NK-92 treated with Interleukin-12 subunit alpha and Interleukin-12 subunit beta, amount 100 ng/mL, for 24 hours (cell line): Measurements from ENCODE around the gene PHC2.
A peak's percentile ranks its signal among the peaks of the same experiment; 100 is the strongest.

Experiments
- DNase-seq: peaks from one replicate; lab custom pipeline; 2025; lab: John Stamatoyannopoulos, UW

Gene PHC2

DNA sequence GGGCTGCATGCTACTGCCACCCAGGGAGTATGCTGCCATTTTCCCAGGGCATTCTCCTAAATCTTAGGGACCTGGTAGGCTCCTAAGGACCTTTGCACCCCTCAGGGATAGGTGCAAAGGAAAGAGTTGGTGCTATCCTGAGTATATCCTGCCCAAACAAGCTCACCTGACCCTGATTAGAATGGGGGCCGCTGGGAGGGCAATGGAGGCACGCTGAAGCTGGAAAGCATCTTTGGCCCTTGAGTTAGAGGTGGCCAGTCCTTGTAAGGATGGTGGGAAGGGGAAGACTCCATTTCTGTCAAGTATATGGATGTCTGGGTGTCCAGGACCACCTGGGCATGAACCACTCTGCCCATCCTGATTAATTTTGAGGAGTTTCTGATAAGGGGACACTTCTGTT lies 61.1 kb downstream of the PHC2 start:
- DNase-seq: no peak

DNA sequence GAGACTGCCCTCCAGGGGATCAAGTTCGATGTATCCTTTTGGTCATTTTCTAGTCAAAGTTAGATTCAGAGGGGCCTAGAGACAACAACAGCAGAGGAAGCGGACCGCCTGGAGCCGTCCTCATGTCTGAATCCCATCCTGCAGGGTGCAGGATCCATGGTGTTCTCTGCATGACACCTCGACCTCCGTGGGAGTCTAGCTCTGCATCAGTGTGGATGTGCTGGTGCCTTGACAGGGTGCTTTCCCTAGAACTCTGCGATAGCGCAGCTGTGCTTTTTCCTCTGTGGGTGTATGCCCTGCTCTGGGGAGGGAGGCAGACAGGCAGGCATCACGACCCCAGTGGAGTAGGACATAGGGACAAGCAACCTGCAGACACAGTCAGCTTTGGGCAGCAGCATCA lies 61.8 kb downstream of the PHC2 start:
- no peak for DNase-seq

DNA sequence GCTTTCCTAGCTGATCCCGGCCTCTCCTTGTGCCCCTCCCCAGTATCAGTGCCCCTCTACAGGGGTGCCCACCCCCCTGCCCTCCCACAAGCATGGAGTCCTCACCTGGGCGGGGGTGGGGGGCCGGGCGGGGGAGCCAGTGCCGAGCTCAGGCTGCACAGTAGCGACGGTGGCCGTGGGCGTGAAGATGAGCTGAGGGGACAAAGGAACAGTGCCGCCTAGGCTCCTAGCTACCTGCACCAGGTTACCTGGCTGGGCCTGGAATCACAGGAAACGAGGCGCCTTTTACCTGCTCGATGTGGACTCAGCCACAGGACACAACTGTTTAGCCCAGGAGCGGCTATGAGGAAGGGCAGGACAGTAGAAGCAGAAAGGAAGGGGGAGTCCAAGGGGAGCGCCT lies 62.5 kb downstream of the PHC2 start:
- no peak for DNase-seq

DNA sequence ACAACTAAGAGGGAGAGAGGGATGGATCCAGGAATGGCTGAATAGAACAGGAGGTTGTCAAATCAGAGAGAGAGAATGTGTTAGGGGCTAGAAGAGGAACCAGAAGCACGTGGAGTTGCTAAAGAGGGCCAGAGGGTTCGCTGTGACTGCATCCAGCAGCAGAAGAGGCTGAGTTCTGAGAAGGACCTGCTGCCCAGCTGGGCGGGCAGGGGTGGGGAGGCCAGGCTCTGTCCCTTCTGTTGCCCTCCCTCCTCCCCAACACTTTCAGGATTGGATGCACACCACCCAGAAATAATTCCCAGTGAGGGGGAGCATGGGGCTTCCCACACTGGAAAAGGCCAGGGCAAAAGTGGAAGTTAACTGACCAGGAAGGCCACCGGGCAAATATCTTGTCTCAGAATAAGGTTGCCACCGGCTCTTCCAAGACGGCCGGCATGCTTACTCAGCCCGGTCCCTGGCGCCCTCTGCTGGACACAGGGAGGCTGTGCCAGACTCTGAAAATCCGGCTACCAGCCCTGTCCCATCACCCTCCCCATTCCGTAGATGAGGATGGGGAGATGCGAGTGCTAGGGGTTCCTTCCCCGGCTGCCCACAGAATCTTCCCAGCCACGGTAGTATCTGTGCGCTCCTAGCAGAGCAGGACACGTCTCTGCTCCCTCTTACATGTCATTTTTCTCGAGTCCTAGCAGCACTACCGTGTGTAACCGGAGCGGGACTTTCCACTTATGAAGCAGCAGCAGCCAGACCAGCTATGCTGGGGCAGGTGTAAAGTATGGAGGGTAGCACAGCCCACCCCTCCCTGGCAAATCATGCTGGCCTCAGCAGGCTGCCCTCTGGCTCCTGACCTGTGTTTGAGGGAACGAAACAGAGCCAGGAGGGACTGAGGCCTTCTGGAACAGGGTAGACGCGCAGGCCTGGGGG lies 63.1 kb downstream of the PHC2 start:
- peak; percentile 52 for DNase-seq

DNA sequence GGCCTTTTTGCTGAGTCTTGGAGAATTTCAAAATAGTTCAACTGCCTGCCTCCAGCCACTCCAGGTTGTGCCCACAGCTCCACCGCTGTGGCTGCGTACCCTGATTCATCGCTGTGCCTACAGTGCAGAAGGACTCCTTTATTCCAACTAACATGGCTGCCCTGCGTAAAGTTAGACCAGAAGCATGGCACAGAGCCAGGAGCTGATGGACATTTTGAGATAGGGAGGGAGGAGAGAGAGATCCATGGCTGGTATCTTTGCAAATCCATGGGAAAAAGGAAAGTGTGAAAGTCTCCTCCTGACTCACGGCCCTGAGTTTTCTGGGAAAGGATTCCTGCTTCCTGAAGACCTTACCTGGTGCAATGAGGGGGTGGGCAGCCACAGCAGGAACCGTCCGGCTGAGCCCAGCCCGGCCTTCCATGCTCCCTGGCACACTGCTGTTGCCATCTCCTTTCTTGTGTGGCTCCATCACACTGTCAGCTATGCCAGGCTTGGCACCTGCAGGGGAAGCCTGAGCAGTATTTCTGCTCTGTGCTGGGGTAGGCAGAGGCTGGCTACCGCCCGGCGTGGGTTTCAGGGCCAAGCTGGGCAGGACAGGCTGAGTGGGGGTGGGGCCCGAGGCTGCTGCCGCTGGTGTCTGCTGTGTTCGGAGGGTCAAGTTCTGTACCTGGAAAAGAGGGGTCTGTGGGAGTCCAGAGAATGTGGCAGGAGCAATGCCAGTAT lies 64.0 kb downstream of the PHC2 start:
- DNase-seq: no peak

DNA sequence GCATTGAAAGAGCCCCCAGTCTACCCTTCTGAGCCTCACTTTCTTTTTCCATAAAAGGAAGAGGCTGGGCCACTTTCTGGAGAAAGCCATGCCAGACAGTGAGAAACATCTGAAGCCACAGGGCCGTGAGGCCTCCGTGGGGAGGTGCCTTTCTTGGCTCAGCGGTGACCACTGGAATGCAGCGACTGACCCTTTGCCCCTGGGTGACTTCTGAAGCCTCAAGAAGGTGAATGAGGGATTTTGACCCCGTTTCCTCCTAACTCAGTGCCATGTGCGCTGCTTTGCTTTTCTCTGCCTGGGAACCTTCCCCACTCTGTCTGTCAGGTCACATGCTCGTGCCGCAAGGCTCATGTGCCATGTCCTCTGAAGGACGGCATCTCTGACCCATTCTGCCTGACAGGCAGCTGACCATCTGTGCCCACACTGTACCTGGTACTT lies 65.3 kb downstream of the PHC2 start:
- no peak for DNase-seq

DNA sequence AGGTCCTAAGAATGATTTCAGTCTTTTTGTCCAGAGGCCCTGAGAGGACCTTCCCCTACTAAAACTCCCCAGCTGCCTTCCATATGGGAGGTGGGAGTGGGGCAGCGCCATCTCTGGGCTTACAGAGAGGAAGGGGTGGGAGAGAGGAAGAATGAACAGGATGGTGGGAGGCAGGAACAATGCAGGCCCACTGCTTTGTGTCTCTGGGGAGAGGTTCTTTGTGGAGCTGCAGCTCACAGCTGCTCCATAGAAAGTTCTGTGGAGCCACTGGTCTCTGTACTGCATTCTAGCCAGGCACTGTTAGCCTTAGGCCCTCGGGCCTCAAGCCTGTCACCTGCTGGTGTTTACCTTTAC lies 66.4 kb downstream of the PHC2 start:
- no peak for DNase-seq

DNA sequence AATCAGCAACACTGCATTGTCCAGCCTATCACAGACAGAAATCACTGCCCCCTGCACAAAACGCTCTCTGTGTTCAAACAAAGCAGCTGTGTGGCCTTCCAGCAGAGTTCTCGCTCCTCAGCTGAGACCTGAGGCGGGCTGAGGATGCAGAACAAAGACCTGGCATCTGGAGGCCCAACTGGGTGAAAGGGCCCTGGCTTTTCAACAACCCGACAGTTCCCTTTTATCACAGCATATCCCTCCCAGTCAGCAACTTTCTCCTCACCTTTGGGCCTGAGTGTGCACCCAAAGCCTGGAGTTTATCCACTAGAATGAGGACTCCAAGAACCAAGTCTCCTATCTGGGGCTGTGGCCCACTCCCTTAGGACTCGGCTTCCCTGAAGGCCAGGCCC lies 67.4 kb downstream of the PHC2 start:
- no peak for DNase-seq

DNA sequence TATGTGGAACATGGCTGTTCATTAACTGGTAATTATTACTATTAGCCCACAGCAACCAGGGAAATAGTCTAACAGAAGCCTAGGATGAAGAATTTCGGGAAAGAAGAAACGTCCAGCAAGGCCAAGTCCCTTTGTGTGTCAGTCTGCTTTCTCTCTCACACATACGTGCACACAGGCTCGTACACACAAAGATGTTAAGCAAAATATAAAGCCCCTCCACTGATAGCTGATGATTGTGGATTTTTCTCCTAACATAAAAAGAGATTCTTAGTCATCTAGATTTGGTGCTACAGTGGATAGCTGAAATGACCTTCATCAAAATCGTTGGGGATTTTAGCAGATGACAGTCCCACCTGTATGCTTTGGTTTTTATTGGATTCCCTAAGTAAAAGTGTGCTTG lies 67.9 kb downstream of the PHC2 start:
- no peak for DNase-seq

DNA sequence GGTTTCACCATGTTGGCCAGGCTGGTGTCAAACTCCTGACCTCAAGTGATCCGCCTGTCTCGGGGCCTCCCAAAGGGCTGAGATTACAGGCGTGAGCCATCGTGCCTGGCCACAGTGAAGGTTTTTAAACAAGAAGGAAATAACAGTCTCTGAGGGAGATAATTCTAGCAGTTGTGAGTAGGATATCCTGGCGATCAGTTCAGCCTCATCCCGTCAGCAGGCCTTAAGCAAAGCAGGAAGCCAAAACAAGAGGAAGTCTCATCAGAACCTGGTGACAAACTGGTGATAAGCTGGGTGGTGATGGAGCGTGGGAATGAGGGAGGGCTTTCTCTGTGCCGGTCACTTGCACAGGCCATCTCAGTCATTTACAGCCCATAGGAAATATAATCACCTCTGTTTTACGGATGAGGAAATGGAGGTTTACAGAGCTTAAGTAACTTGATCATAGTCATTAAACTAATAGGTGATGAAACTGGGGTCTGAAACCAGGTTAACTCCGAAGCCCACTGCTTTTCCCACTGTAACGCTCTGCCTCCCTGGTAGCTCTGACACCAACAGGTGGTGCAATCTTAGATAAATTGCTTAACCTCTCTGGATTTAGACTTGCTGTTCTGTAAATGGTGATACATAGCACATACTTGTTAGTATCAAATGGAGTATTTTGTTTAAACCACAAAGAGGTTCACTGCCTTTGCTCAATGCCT lies 69.2 kb downstream of the PHC2 start:
- no peak for DNase-seq

DNA sequence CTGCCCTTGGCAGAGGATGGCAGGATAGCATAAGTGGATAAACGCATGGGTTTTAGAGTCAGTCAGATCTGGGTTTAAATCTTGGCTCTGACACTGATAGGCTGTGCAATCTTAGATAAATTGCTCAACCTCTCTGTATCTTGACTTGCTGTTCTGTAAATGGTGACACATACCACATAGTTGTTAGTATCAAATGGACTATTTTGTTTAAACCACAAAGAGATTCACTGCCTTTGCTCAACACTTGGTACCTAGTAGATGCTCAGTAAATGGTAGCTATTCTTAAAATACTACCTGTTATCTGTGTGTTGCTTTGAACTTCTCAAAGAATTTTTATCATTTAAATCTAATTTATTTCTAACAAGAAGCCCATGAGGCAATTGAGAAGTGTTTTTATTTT lies 70.5 kb downstream of the PHC2 start:
- DNase-seq: no peak

DNA sequence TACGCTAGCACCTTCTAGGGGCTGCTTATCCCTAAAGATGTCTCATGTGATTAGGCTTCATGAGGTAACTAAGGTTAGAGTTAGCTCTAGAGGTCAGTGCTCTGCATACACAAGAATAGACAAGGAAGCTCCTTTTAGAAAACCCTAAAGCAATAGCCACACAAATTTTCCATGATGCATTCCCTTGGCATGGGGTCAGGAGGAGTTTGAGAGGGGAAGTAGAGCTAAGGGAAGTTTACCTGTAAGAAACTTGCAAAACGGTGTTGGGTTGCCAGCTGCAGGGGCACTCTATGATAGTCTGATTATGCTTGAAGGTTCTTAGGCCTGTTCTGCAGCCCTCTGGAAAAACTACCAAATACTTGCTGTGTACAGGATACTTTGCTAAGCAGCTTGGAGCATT lies 71.0 kb downstream of the PHC2 start:
- no peak for DNase-seq

DNA sequence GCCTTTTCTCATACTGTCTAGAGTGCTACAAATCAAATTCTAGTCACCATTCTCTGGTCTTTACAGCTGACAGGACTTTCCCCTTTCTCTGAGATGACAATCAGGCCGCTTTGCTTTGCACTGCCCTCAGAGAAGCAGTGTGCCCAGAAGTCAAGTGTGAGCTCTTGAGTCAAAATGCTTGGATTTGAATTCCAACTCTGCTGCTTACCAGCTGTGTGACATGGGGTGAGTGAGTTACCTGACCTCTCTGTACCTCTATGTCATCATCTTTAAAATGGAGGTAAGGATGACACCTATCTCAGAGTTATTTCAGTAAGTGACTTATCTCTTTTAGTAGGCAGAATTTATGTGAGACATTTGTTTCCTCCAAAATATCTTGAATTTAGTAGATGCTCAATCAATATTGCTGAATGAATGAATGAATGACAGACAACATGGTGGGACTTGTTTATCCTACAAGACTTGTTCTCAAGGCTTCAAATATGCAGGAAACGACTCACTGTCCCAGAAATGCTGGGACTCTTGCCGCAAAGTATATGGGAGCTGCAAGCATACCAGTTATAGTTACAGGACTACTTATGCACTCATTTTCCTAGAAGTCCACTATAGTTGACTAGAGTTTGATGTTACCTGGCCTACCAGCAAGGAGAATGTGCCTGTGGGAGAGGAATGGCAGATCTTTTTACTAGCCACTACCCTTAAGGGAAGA lies 71.9 kb downstream of the PHC2 start:
- DNase-seq: no peak

DNA sequence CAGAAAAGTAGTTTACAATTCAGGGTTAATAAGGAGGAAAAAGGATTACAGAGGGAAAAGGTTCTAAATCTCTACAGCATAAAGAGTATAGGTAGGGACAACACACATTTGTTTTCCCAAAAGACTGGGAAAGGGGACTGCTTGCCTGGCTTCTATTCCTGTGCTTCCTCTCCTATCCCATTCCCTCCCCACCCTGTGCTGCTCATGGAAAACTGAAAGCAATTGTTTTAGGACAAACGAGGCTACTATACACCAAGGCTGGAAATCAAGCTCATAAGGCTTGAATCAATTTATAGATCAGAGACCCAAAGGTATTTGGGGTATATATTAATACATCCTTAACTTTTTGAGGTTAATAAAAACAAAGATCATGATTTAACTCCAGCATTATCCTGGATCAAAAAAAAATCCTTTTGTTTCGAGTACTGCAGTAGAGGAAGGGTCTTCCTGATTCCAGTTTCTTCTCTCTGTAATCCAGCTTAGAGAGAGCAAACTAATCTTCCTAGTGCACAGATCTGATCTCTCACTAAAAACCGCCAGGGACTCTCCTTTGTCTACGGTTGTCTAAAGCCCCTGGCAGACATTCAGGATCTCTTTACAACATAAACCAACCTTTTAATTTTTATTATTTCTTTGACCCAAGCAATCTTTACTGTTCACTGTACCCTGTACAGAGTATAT lies 72.6 kb downstream of the PHC2 start:
- DNase-seq: no peak

DNA sequence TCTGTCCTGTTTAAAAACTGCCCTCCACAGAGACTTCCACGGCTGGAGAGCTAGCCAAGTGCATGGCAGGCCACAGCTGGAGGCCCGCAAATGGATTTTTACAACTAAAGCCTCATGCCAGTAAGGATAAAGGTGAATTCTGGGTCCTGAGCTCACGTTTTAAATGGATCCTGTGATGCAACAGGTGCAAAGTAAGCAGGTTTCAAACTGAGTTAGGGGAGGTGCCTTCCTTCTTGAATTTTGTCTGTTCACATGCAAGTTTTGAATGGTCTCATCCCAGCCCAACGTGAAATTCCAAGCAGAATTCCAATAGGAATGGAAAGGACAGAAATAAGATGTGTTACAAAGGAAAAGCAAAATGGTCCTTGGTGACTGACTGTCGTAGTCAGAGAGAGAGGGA lies 73.8 kb downstream of the PHC2 start:
- no peak for DNase-seq

DNA sequence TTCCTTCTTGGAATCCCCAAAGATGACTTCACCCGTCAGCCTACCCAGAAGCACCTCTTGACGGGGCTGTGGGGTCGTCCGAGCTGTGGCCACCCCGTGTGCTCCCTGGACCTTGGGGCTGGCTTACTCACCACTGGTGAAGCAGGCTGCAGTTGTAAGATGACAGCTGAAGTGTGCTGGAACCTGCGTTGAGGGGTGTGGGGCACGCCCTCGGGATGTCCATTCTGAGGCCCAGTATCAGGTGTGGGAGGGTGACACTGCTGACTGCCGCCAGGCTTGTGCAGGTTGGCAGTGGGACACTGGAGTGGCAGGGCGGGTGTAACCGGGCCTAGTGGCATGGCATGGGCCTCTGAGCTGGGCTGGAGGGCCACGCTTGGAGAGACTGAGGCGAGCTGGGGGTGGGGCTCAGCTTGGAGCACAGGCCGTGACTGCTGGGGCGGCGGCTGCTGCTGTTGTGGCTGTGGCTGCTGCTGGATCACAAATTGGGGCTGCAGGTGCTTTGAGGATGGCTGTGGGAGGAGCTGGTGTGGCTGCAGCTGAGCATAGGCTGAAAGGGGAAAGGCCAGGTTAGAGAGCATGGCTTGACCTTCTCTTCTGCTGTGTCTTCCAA lies 76.1 kb downstream of the PHC2 start:
- no peak for DNase-seq

DNA sequence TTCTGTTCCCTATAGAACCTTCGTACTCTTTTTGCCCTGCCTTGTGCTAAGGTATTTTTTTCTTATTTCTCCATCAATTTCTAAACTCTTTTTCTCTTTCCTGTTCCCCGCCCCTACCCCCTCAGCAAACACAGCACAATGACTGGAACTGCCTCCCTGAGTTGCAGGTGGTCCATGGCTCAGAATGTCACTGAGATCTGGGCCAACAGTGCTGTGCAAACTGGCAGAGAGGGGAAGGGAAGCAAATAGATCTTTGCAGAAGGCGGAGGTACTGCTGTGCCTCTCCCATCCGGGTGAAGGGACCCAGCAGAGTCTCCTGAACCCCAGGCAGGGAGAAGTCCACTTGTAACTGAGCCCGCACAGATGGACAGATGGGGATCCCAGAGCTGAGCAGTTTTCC lies 77.4 kb downstream of the PHC2 start:
- no peak for DNase-seq

DNA sequence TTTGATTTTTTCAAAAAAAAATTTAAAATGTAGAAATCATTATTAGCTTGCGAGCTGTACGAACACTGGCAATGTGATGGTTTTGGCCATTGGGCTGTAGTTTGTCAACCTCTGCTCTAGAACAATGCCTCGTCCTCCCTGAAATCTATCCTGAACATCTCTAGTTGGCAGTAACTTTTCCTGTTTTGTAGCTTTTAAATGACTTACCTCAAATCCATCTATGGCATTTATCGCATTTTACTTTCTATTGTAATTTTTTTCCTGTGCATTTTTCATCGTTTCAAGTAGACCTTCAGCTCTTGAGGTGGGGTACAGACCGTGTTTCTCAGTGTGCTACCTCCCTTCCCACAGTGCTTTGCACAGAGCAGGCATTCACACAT lies 79.6 kb downstream of the PHC2 start:
- no peak for DNase-seq

DNA sequence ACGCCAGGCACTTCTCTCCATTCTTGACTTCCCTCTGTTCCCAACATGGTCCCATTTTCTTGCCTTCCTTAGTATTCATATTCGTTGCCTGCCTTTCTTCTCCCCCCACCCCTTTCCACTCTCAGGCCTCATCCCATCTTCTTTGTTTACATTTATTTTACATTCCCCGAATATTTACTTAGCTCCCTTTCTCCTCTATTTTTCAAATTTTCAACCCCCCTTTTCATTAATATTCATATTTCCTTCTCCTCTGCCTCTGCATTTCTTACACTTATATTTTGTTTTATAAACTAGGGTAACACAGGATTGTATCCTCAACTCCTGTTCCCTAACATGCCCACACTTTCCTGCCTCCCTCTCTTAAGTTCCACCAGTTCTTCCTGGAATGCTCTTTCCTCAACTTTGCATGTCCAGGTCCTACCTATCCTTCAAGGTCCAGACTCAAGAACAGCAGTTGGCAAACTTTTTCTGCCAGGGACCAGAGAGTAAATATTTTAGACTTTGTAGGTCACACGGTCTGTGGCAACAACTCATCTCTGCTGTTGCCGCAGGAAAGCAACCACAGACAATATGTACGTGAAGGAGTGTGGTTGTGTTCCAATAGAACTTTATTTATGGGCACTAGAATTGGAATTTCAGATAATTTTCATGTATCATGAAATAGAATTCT lies 80.1 kb downstream of the PHC2 start:
- DNase-seq: no peak

DNA sequence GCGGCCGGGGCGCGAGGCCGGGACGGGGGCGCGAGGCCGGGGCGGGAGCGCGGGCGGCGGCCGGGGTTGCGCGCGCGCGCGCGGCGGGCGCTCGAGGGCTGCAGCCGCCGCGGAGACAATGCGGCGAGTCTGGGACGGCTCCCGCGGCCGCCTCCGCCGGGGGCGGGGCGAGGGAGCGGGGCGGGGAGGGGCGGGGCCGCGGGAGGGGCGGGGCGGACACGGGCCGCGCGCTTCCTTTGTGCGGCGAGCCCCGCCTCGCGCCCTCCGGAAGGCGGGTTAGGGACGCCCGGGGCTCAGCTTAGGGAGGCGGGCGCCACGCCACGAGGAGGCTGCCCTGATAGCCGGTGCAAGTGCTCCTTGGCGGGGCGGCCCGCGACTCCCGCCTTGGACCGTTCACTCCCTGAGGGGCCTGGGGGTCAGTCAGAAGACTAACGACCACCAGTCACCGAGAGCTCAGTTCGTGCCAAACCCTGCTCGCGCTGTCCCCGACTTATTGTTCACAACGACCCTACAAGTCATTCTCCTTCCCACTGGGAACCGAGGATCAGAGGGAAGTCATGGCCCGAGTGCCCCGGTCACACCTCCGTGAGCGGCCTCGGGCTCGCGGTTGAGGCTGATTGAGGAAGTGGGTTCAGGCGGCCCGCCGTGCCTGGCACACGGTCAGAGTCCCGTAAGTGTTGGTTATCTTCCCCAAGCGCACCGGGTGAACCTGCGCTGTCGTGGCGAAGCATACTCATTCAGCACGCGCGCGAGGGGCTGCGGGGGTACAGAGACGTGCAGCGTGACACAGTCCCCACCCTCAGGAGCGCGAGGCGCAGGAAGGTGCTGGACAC lies 80.9 kb downstream of the PHC2 start:
- peak; percentile 73 for DNase-seq
